Measurements from ENCODE around the gene SYT9. TPM values are rescaled to one million over a fixed set of nuclear protein-coding genes. Genes with fewer than 3 reads are reported as not detected.

Gene SYT9
- total and polyA plus RNA-seq, 10 of the 15 experiments (the other 5 are each of a cell fraction or from before 2014, with no cell fraction given): 0.03 TPM; not detected in 9

DNA sequence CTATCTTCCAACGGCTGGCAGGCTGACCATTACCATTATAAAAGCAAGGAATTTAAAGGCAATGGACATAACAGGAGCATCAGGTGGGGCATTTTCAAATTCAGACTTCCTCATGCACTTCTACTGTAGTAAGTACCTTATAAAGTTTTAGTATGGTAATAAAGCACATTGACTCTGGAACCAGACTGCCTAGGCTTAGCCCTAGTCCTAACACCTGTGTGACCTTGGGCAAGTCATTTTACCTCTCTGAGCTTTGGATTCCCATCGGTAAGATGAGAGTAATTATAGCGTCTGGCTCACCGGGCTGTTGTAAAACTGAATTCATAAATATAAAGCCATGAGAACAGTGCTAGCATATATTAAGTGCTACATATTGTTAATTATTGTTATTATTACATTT lies 164.4 kb downstream of the SYT9 start (continued):
- TF ChIP-seq, protein P1, sequence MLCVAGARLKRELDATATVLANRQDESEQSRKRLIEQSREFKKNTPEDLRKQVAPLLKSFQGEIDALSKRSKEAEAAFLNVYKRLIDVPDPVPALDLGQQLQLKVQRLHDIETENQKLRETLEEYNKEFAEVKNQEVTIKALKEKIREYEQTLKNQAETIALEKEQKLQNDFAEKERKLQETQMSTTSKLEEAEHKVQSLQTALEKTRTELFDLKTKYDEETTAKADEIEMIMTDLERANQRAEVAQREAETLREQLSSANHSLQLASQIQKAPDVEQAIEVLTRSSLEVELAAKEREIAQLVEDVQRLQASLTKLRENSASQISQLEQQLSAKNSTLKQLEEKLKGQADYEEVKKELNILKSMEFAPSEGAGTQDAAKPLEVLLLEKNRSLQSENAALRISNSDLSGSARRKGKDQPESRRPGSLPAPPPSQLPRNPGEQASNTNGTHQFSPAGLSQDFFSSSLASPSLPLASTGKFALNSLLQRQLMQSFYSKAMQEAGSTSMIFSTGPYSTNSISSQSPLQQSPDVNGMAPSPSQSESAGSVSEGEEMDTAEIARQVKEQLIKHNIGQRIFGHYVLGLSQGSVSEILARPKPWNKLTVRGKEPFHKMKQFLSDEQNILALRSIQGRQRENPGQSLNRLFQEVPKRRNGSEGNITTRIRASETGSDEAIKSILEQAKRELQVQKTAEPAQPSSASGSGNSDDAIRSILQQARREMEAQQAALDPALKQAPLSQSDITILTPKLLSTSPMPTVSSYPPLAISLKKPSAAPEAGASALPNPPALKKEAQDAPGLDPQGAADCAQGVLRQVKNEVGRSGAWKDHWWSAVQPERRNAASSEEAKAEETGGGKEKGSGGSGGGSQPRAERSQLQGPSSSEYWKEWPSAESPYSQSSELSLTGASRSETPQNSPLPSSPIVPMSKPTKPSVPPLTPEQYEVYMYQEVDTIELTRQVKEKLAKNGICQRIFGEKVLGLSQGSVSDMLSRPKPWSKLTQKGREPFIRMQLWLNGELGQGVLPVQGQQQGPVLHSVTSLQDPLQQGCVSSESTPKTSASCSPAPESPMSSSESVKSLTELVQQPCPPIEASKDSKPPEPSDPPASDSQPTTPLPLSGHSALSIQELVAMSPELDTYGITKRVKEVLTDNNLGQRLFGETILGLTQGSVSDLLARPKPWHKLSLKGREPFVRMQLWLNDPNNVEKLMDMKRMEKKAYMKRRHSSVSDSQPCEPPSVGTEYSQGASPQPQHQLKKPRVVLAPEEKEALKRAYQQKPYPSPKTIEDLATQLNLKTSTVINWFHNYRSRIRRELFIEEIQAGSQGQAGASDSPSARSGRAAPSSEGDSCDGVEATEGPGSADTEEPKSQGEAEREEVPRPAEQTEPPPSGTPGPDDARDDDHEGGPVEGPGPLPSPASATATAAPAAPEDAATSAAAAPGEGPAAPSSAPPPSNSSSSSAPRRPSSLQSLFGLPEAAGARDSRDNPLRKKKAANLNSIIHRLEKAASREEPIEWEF (IDR thresholded peaks at IDR 0.05; ENCODE audit: insufficient replicate concordance, low read depth, low read length): no peak
- TF ChIP-seq SUZ12 (IDR thresholded peaks at IDR 0.05; ENCODE audit: unreplicated experiment): no peak
- no peak for TF ChIP-seq BMI1 (IDR thresholded peaks at IDR 0.05; ENCODE audit: borderline replicate concordance)
- TF ChIP-seq, protein P2, sequence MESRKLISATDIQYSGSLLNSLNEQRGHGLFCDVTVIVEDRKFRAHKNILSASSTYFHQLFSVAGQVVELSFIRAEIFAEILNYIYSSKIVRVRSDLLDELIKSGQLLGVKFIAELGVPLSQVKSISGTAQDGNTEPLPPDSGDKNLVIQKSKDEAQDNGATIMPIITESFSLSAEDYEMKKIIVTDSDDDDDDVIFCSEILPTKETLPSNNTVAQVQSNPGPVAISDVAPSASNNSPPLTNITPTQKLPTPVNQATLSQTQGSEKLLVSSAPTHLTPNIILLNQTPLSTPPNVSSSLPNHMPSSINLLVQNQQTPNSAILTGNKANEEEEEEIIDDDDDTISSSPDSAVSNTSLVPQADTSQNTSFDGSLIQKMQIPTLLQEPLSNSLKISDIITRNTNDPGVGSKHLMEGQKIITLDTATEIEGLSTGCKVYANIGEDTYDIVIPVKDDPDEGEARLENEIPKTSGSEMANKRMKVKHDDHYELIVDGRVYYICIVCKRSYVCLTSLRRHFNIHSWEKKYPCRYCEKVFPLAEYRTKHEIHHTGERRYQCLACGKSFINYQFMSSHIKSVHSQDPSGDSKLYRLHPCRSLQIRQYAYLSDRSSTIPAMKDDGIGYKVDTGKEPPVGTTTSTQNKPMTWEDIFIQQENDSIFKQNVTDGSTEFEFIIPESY (IDR thresholded peaks at IDR 0.05): no peak
- TF ChIP-seq, protein P3, sequence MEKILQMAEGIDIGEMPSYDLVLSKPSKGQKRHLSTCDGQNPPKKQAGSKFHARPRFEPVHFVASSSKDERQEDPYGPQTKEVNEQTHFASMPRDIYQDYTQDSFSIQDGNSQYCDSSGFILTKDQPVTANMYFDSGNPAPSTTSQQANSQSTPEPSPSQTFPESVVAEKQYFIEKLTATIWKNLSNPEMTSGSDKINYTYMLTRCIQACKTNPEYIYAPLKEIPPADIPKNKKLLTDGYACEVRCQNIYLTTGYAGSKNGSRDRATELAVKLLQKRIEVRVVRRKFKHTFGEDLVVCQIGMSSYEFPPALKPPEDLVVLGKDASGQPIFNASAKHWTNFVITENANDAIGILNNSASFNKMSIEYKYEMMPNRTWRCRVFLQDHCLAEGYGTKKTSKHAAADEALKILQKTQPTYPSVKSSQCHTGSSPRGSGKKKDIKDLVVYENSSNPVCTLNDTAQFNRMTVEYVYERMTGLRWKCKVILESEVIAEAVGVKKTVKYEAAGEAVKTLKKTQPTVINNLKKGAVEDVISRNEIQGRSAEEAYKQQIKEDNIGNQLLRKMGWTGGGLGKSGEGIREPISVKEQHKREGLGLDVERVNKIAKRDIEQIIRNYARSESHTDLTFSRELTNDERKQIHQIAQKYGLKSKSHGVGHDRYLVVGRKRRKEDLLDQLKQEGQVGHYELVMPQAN (conservative IDR thresholded peaks at IDR 0.05): no peak
- TF ChIP-seq NR2C2 (IDR thresholded peaks at IDR 0.05; ENCODE audit: borderline replicate concordance, control insufficient read depth, insufficient read length, low read depth): no peak
- TF ChIP-seq, protein P4, sequence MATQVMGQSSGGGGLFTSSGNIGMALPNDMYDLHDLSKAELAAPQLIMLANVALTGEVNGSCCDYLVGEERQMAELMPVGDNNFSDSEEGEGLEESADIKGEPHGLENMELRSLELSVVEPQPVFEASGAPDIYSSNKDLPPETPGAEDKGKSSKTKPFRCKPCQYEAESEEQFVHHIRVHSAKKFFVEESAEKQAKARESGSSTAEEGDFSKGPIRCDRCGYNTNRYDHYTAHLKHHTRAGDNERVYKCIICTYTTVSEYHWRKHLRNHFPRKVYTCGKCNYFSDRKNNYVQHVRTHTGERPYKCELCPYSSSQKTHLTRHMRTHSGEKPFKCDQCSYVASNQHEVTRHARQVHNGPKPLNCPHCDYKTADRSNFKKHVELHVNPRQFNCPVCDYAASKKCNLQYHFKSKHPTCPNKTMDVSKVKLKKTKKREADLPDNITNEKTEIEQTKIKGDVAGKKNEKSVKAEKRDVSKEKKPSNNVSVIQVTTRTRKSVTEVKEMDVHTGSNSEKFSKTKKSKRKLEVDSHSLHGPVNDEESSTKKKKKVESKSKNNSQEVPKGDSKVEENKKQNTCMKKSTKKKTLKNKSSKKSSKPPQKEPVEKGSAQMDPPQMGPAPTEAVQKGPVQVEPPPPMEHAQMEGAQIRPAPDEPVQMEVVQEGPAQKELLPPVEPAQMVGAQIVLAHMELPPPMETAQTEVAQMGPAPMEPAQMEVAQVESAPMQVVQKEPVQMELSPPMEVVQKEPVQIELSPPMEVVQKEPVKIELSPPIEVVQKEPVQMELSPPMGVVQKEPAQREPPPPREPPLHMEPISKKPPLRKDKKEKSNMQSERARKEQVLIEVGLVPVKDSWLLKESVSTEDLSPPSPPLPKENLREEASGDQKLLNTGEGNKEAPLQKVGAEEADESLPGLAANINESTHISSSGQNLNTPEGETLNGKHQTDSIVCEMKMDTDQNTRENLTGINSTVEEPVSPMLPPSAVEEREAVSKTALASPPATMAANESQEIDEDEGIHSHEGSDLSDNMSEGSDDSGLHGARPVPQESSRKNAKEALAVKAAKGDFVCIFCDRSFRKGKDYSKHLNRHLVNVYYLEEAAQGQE (IDR thresholded peaks at IDR 0.05; ENCODE audit: low read depth, low read length): no peak

Measured in GM12878 (cell line).